Stomach (tissue), 4 donors: Measurements from ENCODE around the gene NF1.

Source experiments
- CTCF ChIP-seq, 7 experiments: fragments of 450-650 bp in 4 of 7; fragments of 200-600 bp in 3 of 7; sonication (generic) in 3 of 7; IDR thresholded peaks; one replicate each; pipeline ENCODE4 v1.5.1; 2016 to 2019; ENCODE audit warnings: antibody characterized with exemption in 7 of 7, control low read depth in 2 of 7, mild to moderate bottlenecking in 1 of 7
- EP300 ChIP-seq: sonication (generic); formaldehyde crosslinking; IDR thresholded peaks from one replicate; pipeline ENCODE4 v1.6.1; 2017; ENCODE audit warnings: antibody characterized with exemption
- POLR2A ChIP-seq, 4 donors: fragments of 450-650 bp; IDR thresholded peaks; one replicate each; pipeline ENCODE4 v1.6.1; 2016; ENCODE audit warnings: antibody characterized with exemption in 4 of 4, control low read depth in 2 of 4, mild to moderate bottlenecking in 1 of 4, moderate library complexity in 1 of 4
- POLR2AphosphoS5 ChIP-seq, 3 donors: sonication (generic); formaldehyde crosslinking; IDR thresholded peaks; one replicate each; pipeline ENCODE4 v1.6.1; 2016; ENCODE audit warnings: antibody characterized with exemption in 3 of 3

GRCh38 chr17:31349454-31349853 lies 254.7 kb downstream of the NF1 start:
- no peak for TF ChIP-seq EP300
- TF ChIP-seq CTCF (IDR thresholded peaks at IDR 0.05) = no peak
- TF ChIP-seq POLR2AphosphoS5 (IDR thresholded peaks at IDR 0.05) = no peak
- no peak for TF ChIP-seq POLR2A (IDR thresholded peaks at IDR 0.05)
